Adipose tissue (tissue), 3 donors: ENCODE measurements around the gene ATP6V1F. TPM values are rescaled to one million over a fixed set of nuclear protein-coding genes. Genes with fewer than 3 reads are reported as not detected.

Source experiments
- H3K27ac ChIP-seq: one replicate; pipeline ENCODE4 v1.5.1; 2013; ENCODE audit warnings: low read depth, low read length
- WGBS, 3 donors: extraction: QIAGEN DNeasy Blood & Tissue Kit; methylation state at CpG; one replicate each; pipeline ENCODE4 v1.1.7; 2013; 5-methylcytosine and 5-hydroxymethylcytosine counted together
- polyA plus RNA-seq, 3 donors: library from polyadenylated mRNA; stranded (reverse); fragments of 200-250 nt; gene quantifications; one replicate each; pipeline ENCODE4 v1.2.3, GENCODE V29; 2013
- donor health status: healthy with polysubstance abuse.
- donor health status: Bipolar disorder and iron deficiency.
- donor health status: healthy.

Gene ATP6V1F
- polyA plus RNA-seq, 3 donors, result 76.4 to 216 (median 158) TPM

- 13 to 23% (median 15%) methylated on average over 11 to 13 of the region's 13 CpGs for WGBS, 3 donors
- H3K27ac ChIP-seq, result no peak overlapping the region
These were observed 29.3 kb upstream of the ATP6V1F start for GRCh38 chr7:128833148-128833945.

- H3K27ac ChIP-seq, result no peak overlapping the region
- WGBS, 3 donors, result 35 to 38% (median 36%) methylated on average over 4 of the region's 4 CpGs
These were observed 28.7 kb upstream of the ATP6V1F start for GRCh38 chr7:128833946-128834325.

DNA sequence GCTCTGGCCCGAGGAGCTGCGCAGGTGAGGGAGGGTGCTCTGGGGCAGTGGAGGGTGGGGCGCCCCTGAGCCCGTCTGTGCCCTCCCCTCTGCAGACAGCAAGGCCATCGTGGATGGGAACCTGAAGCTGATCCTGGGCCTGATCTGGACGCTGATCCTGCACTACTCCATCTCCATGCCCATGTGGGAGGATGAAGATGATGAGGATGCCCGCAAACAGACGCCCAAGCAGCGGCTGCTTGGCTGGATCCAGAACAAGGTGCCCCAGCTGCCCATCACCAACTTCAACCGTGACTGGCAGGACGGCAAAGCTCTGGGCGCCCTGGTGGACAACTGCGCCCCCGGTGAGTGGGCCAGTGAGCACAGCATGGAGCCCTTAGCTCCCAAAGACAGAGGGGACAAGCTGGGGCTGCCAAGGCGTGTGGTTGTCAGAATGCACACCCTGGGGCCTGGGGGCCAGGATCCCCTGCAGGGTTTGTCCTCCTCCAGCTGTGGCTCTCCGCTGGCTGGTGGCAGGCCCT, 27.4 kb upstream of the ATP6V1F start:
- 84 to 94% (median 88%) methylated on average over 16 of the region's 16 CpGs for WGBS, 3 donors
- H3K27ac ChIP-seq, result no peak overlapping the region

GRCh38 chr7:128835790-128836641, 26.6 kb upstream of the ATP6V1F start:
- H3K27ac ChIP-seq, result no peak overlapping the region
- WGBS, 3 donors, result 67 to 71% (median 69%) methylated on average over 14 of the region's 14 CpGs

- 86 to 96% (median 93%) methylated on average over 13 to 14 of the region's 14 CpGs for WGBS, 3 donors
- no peak overlapping the region for H3K27ac ChIP-seq
These were observed 25.8 kb upstream of the ATP6V1F start for GRCh38 chr7:128836729-128837348.

DNA sequence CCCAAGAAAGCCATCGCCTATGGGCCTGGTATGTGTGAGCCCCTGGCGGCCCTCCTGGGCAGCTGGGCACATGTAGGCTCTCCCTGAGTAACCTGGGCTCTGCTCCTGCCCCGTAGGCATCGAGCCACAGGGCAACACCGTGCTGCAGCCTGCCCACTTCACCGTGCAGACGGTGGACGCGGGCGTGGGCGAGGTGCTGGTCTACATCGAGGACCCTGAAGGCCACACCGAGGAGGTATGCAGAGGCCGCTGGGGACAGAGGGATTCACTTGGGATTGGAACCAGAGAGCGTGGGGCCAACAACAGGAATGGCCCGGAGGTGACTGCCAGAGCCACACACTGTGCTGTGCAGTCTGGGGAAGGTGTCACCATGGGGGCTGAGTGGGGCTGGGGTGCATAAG, 25.1 kb upstream of the ATP6V1F start:
- no peak overlapping the region for H3K27ac ChIP-seq
- 95% methylated on average over 16 of the region's 16 CpGs for WGBS, 3 donors

- no peak overlapping the region for H3K27ac ChIP-seq
- 92 to 95% (median 93%) methylated on average over 22 of the region's 22 CpGs for WGBS, 3 donors
These were observed 24.4 kb upstream of the ATP6V1F start for GRCh38 chr7:128838109-128838779.

- H3K27ac ChIP-seq, result no peak overlapping the region
- 91 to 94% (median 92%) methylated on average over 17 of the region's 17 CpGs for WGBS, 3 donors
These were observed 23.5 kb upstream of the ATP6V1F start for GRCh38 chr7:128838981-128839731.

- no peak overlapping the region for H3K27ac ChIP-seq
- 77 to 97% (median 91%) methylated on average over 12 to 13 of the region's 13 CpGs for WGBS, 3 donors
These were observed 22.9 kb upstream of the ATP6V1F start for GRCh38 chr7:128839751-128840177.

- 86 to 93% (median 90%) methylated on average over 21 to 23 of the region's 23 CpGs for WGBS, 3 donors
- H3K27ac ChIP-seq, result no peak overlapping the region
These were observed 22.1 kb upstream of the ATP6V1F start for GRCh38 chr7:128840326-128841170.

DNA sequence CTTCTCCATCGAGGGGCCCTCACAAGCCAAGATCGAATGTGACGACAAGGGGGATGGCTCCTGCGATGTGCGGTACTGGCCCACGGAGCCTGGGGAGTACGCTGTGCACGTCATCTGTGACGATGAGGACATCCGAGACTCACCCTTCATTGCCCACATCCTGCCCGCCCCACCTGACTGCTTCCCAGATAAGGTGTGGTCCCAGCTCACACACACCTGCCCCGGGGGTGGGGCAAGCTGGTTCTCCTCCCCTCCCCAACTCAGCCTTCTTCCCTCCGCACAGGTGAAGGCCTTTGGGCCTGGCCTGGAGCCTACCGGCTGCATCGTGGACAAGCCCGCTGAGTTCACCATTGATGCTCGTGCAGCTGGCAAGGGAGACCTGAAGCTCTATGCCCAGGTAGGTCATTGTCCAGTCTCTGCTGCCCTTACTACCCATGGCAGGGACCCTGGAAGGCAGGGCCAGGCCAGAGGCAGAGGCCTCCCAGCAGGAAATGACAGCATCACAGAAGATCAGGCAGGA, 21.4 kb upstream of the ATP6V1F start:
- 85 to 91% (median 89%) methylated on average over 17 of the region's 17 CpGs for WGBS, 3 donors

GRCh38 chr7:128841921-128842673, 20.6 kb upstream of the ATP6V1F start:
- 39 to 64% (median 60%) methylated on average over 32 to 35 of the region's 35 CpGs for WGBS, 3 donors
- no peak overlapping the region for H3K27ac ChIP-seq

More for the DNA sequence above, 21.4 kb upstream of the ATP6V1F start:
- no peak overlapping the region for H3K27ac ChIP-seq

DNA sequence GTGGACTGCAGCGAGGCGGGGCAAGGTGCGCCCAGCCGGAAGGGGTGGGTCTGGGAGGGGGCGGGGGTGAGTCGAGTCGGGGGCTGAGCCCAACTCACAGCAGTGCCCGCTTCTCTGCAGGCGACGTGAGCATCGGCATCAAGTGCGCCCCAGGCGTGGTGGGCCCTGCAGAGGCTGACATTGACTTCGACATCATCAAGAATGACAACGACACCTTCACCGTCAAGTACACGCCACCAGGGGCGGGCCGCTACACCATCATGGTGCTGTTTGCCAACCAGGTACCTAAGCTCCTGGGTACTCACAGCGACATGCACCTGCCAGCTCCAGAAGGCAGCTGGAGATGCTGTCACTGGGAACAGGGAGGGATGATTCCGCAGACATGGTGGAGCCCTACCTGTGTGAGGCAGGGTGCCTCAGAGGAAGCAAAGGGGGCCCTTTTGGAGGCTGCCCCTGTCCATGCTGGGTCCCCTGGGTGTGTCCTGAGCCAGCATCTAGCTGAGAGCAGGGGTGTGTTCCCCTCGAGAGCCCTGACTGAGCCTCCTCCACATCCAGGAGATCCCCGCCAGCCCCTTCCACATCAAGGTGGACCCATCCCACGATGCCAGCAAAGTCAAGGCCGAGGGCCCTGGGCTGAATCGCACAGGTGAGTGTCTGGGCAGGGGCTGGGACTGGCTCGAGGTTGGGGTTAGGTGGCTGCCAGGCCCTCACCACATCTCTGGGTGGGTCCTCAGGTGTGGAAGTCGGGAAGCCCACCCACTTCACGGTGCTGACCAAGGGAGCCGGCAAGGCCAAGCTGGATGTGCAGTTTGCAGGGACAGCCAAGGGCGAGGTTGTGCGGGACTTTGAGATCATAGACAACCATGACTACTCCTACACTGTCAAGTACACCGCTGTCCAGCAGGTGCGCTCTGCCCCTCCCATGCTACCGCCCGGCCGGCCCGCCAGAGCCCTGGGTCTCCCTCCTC, 19.7 kb upstream of the ATP6V1F start:
- no peak overlapping the region for H3K27ac ChIP-seq
- 89 to 96% (median 90%) methylated on average over 37 to 38 of the region's 38 CpGs for WGBS, 3 donors

GRCh38 chr7:128843938-128844621, 18.6 kb upstream of the ATP6V1F start:
- WGBS, 3 donors, result 90 to 92% (median 91%) methylated on average over 17 of the region's 17 CpGs
- H3K27ac ChIP-seq, result no peak overlapping the region
